ENCODE data around the gene TRIB2. TPM values are rescaled to one million over a fixed set of nuclear protein-coding genes. Genes with fewer than 3 reads are reported as not detected.

TRIB2 gene
- total and polyA plus RNA-seq, 2 of the 4 experiments (the other 2 are of a cell fraction) = 12.0 to 12.7 TPM

GRCh38 chr2:12725233-12726187 lies 8.8 kb downstream of the TRIB2 start:
- Histone ChIP-seq H3K18ac (ENCODE audit: low read depth, low read length) (no peak overlapping the region), H3K23ac (ENCODE audit: low read depth, low read length) (no peak overlapping the region), H3K27ac (ENCODE audit: insufficient read depth, low read length) (no peak overlapping the region), H3K27me3 (ENCODE audit: control insufficient read depth, insufficient read depth, low read length) (no peaks in the 10 kb centered on the region), H3K9me1 (ENCODE audit: insufficient read depth, low read length) (peaks cover 12% of the 10 kb centered on the region), H2AK5ac (ENCODE audit: low read depth, low read length) (no peak overlapping the region), H2BK15ac (ENCODE audit: low read depth, low read length) (no peak overlapping the region), H3K4me2 (ENCODE audit: low read depth, low read length) (no peak overlapping the region), H4K91ac (ENCODE audit: insufficient read depth, low read depth, low read length) (no peak overlapping the region), H3K9me3 (ENCODE audit: control insufficient read depth, insufficient read depth, low read length) (no peaks in the 10 kb centered on the region), H3K4me3 (ENCODE audit: insufficient read depth, low read depth, low read length) (no peak overlapping the region), H2AFZ (replicated peaks; ENCODE audit: low read length, poor library complexity) (no peak overlapping the region), H3K36me3 (ENCODE audit: control insufficient read depth, insufficient read depth, low read length) (peaks cover 50% of the 10 kb centered on the region), H4K20me1 (ENCODE audit: insufficient read depth, low read length) (peaks cover 47% of the 10 kb centered on the region; the same call in 1 of the 2 replicates), H4K8ac (ENCODE audit: low read depth in 2 of 2, low read length in 2 of 2) (no peak overlapping the region), H3K56ac (ENCODE audit: extremely low read depth, insufficient read depth, low read length) (no peak overlapping the region), H4K5ac (ENCODE audit: low read depth, low read length) (no peak overlapping the region), H2BK20ac (ENCODE audit: low read depth, low read length) (no peak overlapping the region), H3K14ac (replicated peaks; ENCODE audit: low read depth, low read length) (no peak overlapping the region), H3K79me1 (ENCODE audit: low read depth in 1 of 2, low read length in 2 of 2) (peaks cover 30 to 92% of the 10 kb centered on the region in 2 experiments), H3K9ac (ENCODE audit: low read depth, low read length) (no peak overlapping the region), H2BK5ac (ENCODE audit: low read depth, low read length, poor library complexity, severe bottlenecking) (no peak overlapping the region), H2BK120ac (ENCODE audit: low read depth, low read length) (no peak overlapping the region), H3K4ac (ENCODE audit: low read depth, low read length) (no peak overlapping the region), H3K4me1 (ENCODE audit: control insufficient read depth, insufficient read depth, low read length) (peaks cover 7% of the 10 kb centered on the region), H2AK9ac (replicated peaks; ENCODE audit: low read depth, low read length, poor library complexity) (no peak overlapping the region)
- ChIA-PET POLR2A (ENCODE audit: unreplicated experiment) (no interaction called here), CTCF (interaction anchor here (0.6 to 1.5 kb wide), 2 partner anchors 281 to 897 kb away, joined by 3 to 5 read pairs; no protein-coding TSS in a partner anchor)
- BruUV-seq (replicated peaks) = no TSS peak
- in situ Hi-C loops (cut with MboI; ENCODE audit: low sequenced_read_pairs) (no loop called here), intact Hi-C loops (cut with micrococcal nuclease) (no loop called here), dilution Hi-C loops (cut with HindIII; ENCODE audit: low sequenced_read_pairs, unreplicated experiment) (no loop called here)
- WGBS, 2 experiments (ENCODE audit: extremely low coverage in 2 of 2, insufficient read length in 1 of 2) = 100% methylated on average over 1 of the region's 12 CpGs; no CpG with 5 or more reads in 1 of the 2 experiments
- DNase-seq (no peak), ATAC-seq (ENCODE audit: low read depth) (no peak)
- TF ChIP-seq SMC3 (IDR thresholded peaks at IDR 0.05; ENCODE audit: low read depth, low read length) (no peak), POLR2A (IDR thresholded peaks at IDR 0.05; ENCODE audit: low read depth, low read length) (no peak), CEBPB (IDR thresholded peaks at IDR 0.05; ENCODE audit: low read depth, low read length) (no peak), CTCF (conservative IDR thresholded peaks at IDR 0.05; ENCODE audit: low read depth, low read length) (no peak)
